Lung (tissue), 12 donors: ENCODE results near the gene CES4A. TPM values are rescaled to one million over a fixed set of nuclear protein-coding genes. Genes with fewer than 3 reads are reported as not detected.

Source experiments
- ATAC-seq: fragments of 200-7000 bp; cut with Tn5 transposase; one replicate; pipeline ENCODE4 v1.9.1; 2020; ENCODE audit warnings: moderate number of reproducible peaks; ENCODE audit not compliant: insufficient read depth, low FRiP score
- DNase-seq, 3 donors: peaks; one replicate each; pipeline ENCODE4 v3.0.0-alpha.2; 2013 to 2017
- H3K27ac ChIP-seq, 2 donors: one replicate each; pipeline ENCODE4 v1.5.1; 2013; ENCODE audit warnings: mild to moderate bottlenecking in 2 of 2, moderate library complexity in 2 of 2, control low read depth in 1 of 2, inconsistent platforms in 1 of 2, low read depth in 1 of 2, low read length in 1 of 2
- H3K27me3 ChIP-seq, 3 donors: one replicate each; pipeline ENCODE4 v1.5.1; 2013; ENCODE audit warnings: low read length in 2 of 3; ENCODE audit not compliant: control insufficient read depth in 3 of 3, insufficient read depth in 3 of 3
- H3K36me3 ChIP-seq, 4 donors: one replicate each; pipeline ENCODE4 v1.5.1; 2013; ENCODE audit warnings: low read length in 4 of 4, mild to moderate bottlenecking in 1 of 4, moderate library complexity in 1 of 4; ENCODE audit not compliant: control insufficient read depth in 4 of 4, insufficient read depth in 4 of 4
- H3K4me1 ChIP-seq, 5 donors: one replicate each; pipeline ENCODE4 v1.5.1; 2013; ENCODE audit warnings: low read length in 5 of 5, mild to moderate bottlenecking in 2 of 5, moderate library complexity in 1 of 5; ENCODE audit not compliant: control insufficient read depth in 5 of 5, insufficient read depth in 5 of 5
- H3K4me3 ChIP-seq: one replicate; pipeline ENCODE4 v1.5.1; 2013; ENCODE audit warnings: mild to moderate bottlenecking, control low read depth, moderate library complexity
- H3K9ac ChIP-seq, 2 donors: one replicate each; pipeline ENCODE4 v1.5.1; 2013; ENCODE audit warnings: low read length in 2 of 2, control low read depth in 1 of 2; ENCODE audit not compliant: insufficient read depth in 1 of 2
- H3K9me3 ChIP-seq, 4 donors: one replicate each; pipeline ENCODE4 v1.5.1; 2013; ENCODE audit warnings: low read length in 3 of 4, mild to moderate bottlenecking in 1 of 4, moderate library complexity in 1 of 4; ENCODE audit not compliant: control insufficient read depth in 4 of 4, insufficient read depth in 3 of 4
- WGBS, 2 donors: extraction: QIAGEN DNeasy Blood & Tissue Kit; methylation state at CpG; one replicate each; pipeline ENCODE4 v1.1.7; 2013; 5-methylcytosine and 5-hydroxymethylcytosine counted together
- polyA plus RNA-seq, 2 donors: library from polyadenylated mRNA; stranded (reverse); fragments of 200-250 nt; gene quantifications; one replicate each; pipeline ENCODE4 v1.2.1, GENCODE V29; 2013
- total RNA-seq, 2 donors: library from RNA; depleted of rRNA in 1 of 2; stranded (reverse); fragments of >200 nt in 1 of 2; gene quantifications; one replicate each; pipeline ENCODE4 v1.2.1, GENCODE V29; 2014 to 2021
- TF ChIP-seq, protein P1 (sequence below): IDR thresholded peaks from 2 replicates; pipeline ENCODE4 v1.5.1; 2012; ENCODE audit warnings: mild to moderate bottlenecking; ENCODE audit errors: control extremely low read depth, extremely low read depth
- donor health status: control.
- donor health status: control.
- donor health status: Bipolar disorder and iron deficiency.
- donor health status: healthy.
- donor health status: DM: yes; HTN: yes; CAD: no.

CES4A gene
- total and polyA plus RNA-seq, 4 donors: 8.0 to 29.8 (median 13.6) TPM

DNA sequence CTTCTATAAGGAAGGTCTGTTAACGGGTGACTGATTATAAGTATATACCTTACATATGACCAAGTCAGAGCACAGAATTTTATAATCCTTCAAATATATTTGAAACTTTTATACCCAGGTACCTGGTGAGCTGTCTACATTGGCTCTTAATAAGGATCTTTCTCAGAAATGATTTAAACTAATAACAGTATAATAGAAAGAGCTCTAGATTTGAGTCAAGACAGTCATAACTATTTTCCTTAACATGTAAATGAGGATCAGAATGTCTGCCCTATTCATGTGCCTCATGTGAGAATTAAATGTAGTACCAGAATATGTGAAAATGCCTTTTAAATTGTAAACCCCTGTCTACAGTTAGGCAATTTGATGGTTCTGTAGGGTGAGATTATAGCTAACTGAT, 55.0 kb downstream of the CES4A start:
- Histone ChIP-seq H3K4me1 (peaks cover 0 to 13% (median 0%) of the 10 kb centered on the region in 5 donors), H3K4me3 (no peak overlapping the region), H3K9me3 (no peaks in the 10 kb centered on the region), H3K36me3 (peaks cover 0 to 10% (median 4%) of the 10 kb centered on the region in 4 donors), H3K27me3 (no peaks in the 10 kb centered on the region), H3K27ac (no peak overlapping the region), H3K9ac (no peak overlapping the region)
- 97 to 98% methylated on average over 1 of the region's 1 CpG for WGBS, 2 donors
- DNase-seq: no peak
- TF ChIP-seq, protein P1, sequence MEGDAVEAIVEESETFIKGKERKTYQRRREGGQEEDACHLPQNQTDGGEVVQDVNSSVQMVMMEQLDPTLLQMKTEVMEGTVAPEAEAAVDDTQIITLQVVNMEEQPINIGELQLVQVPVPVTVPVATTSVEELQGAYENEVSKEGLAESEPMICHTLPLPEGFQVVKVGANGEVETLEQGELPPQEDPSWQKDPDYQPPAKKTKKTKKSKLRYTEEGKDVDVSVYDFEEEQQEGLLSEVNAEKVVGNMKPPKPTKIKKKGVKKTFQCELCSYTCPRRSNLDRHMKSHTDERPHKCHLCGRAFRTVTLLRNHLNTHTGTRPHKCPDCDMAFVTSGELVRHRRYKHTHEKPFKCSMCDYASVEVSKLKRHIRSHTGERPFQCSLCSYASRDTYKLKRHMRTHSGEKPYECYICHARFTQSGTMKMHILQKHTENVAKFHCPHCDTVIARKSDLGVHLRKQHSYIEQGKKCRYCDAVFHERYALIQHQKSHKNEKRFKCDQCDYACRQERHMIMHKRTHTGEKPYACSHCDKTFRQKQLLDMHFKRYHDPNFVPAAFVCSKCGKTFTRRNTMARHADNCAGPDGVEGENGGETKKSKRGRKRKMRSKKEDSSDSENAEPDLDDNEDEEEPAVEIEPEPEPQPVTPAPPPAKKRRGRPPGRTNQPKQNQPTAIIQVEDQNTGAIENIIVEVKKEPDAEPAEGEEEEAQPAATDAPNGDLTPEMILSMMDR: no peak
- no peak for ATAC-seq

DNA sequence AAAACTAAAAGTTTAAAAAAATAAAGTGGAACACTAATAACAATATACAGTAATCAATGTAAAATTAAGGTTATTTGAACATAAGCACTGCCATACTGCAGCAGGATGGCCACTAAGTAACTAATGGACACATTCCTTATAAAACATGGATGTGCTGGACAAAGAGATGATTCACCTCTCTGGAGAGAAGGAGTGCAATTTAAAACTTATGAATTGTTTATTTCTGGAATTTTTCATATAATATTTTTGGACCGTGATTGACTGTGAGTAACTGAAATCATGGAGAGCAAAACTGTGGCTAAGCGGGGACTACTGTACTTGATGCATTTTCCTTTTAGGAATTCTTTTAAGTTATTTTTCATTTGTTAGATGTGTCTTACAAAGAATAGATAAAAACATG, 62.4 kb downstream of the CES4A start:
- Histone ChIP-seq H3K27ac (no peak overlapping the region), H3K27me3 (no peaks in the 10 kb centered on the region), H3K4me1 (peaks cover 0 to 1% (median 0%) of the 10 kb centered on the region in 5 donors), H3K36me3 (peaks cover 0 to 12% (median 3%) of the 10 kb centered on the region in 4 donors), H3K9ac (no peak overlapping the region), H3K9me3 (no peaks in the 10 kb centered on the region), H3K4me3 (no peak overlapping the region)
- TF ChIP-seq, protein P1: no peak
- WGBS, 2 donors: 95 to 97% methylated on average over 2 of the region's 2 CpGs
- DNase-seq: no peak
- no peak for ATAC-seq

DNA sequence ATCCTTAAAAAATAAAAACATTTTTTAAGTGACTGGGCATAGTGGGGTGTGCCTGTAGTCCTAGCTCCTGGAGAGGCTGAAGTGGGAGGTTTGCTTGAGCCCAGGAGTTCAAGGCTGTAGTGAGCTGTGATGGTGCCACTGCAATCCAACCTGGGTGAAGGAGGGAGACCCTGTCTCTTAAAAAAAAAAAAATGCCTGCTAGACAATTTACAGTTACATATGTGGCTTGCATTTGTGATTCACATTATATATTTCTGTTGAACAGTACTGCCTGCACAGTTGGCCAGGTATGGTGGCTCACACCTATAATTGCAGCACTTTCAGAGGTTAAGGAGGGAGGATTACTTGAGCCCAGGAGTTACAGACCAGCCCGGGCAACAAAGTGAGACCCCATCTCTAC, 64.0 kb downstream of the CES4A start:
- 86 to 92% methylated on average over 1 of the region's 1 CpG for WGBS, 2 donors
- TF ChIP-seq, protein P1: no peak
- no peak overlapping the region for H3K4me3 ChIP-seq
- peak overlapping the region in 1 of 2 donors; percentile 40 for H3K27ac ChIP-seq
- no peaks in the 10 kb centered on the region for H3K9me3 ChIP-seq
- H3K4me1 ChIP-seq: peaks cover 0 to 5% (median 0%) of the 10 kb centered on the region in 5 donors
- peaks cover 0 to 12% (median 0%) of the 10 kb centered on the region in 4 donors for H3K36me3 ChIP-seq
- no peak for ATAC-seq
- no peaks in the 10 kb centered on the region for H3K27me3 ChIP-seq
- no peak for DNase-seq
- H3K9ac ChIP-seq: no peak overlapping the region

DNA sequence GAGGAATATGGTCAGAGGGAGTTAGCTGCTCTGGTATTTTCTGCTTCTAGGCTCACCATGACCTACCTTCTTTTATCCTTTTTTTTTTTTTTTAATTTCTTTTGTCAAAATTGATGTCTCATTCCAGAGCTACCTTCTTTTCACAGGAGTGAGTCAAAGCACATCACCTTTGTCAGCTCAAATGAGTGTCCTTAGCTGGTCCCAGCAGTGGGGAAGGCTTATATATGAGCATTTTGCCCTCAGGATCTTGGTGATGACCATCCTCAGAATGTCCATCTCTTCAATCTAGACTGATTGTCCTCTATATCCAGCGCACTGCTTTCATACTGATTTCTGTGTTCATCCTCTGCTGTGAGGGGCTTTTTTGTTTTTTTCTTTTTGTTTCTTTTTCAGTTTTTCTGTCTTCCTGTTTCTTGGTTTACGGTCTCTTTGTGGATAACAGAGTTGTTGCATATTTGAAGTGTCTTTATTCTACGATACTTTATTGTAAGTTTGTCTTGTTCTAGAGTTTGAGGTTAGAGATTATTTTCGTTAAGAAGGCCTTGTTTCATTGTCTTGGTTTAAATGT, 65.5 kb downstream of the CES4A start:
- H3K9ac ChIP-seq: no peak overlapping the region
- H3K4me3 ChIP-seq: no peak overlapping the region
- ATAC-seq (no peak), DNase-seq (no peak)
- no peaks in the 10 kb centered on the region for H3K27me3 ChIP-seq
- peak overlapping the region; percentile 0 to 63 for H3K27ac ChIP-seq
- H3K9me3 ChIP-seq: no peaks in the 10 kb centered on the region
- H3K36me3 ChIP-seq: peaks cover 0 to 10% (median 0%) of the 10 kb centered on the region in 4 donors
- peaks cover 0 to 5% (median 0%) of the 10 kb centered on the region in 5 donors for H3K4me1 ChIP-seq
- 61 to 75% methylated on average over 4 of the region's 4 CpGs for WGBS, 2 donors
- TF ChIP-seq, protein P1: no peak
